Fibroblast of villous mesenchyme (primary cell): Measurements from ENCODE around the gene NALCN. TPM values are rescaled to one million over a fixed set of nuclear protein-coding genes. Genes with fewer than 3 reads are reported as not detected.

Experiments used
- DNase-seq: peaks from one replicate; pipeline ENCODE4 v3.0.0-alpha.2; 2010; ENCODE audit warnings: low read depth
- H3K4me3 ChIP-seq: 2 replicates; pipeline ENCODE4 v1.5.1; 2011; ENCODE audit warnings: low read depth, mild to moderate bottlenecking, low read length
- CTCF ChIP-seq: IDR thresholded peaks from 2 replicates; pipeline ENCODE4 v1.5.1; 2012; ENCODE audit warnings: low read depth, mild to moderate bottlenecking, low read length; ENCODE audit not compliant: insufficient read depth
- total RNA-seq: library from RNA; depleted of rRNA; stranded (reverse); fragments of >200 nt; gene quantifications from 2 replicates; pipeline ENCODE4 v1.2.3, GENCODE V29; 2012

NALCN gene
- total RNA-seq, 1 donor: 1.7 TPM

GRCh38 chr13:101289764-101290163, 126.5 kb downstream of the NALCN start:
- H3K4me3 ChIP-seq: no peak overlapping the region
- peak; percentile 44 for DNase-seq
- TF ChIP-seq CTCF: no peak

- TF ChIP-seq CTCF: no peak
- no peak for DNase-seq
- no peak overlapping the region for H3K4me3 ChIP-seq
These were observed 132.5 kb downstream of the NALCN start for GRCh38 chr13:101283782-101284181.

- no peak for DNase-seq
- no peak for TF ChIP-seq CTCF
These were observed 143.4 kb downstream of the NALCN start for GRCh38 chr13:101272886-101273285.

GRCh38 chr13:101271681-101272245, 144.5 kb downstream of the NALCN start:
- TF ChIP-seq CTCF: no peak
- DNase-seq: no peak
- no peak overlapping the region for H3K4me3 ChIP-seq

More at GRCh38 chr13:101272886-101273285, 143.4 kb downstream of the NALCN start:
- H3K4me3 ChIP-seq: no peak overlapping the region

GRCh38 chr13:101267656-101268055, 148.7 kb downstream of the NALCN start:
- TF ChIP-seq CTCF: no peak
- H3K4me3 ChIP-seq: no peak overlapping the region
- no peak for DNase-seq

- H3K4me3 ChIP-seq: no peak overlapping the region
- TF ChIP-seq CTCF: no peak
- no peak for DNase-seq
These were observed 150.4 kb downstream of the NALCN start for GRCh38 chr13:101265934-101266333.

- DNase-seq: no peak
- no peak overlapping the region for H3K4me3 ChIP-seq
- no peak for TF ChIP-seq CTCF
These were observed 151.4 kb downstream of the NALCN start for GRCh38 chr13:101264931-101265330.
